COLO668 (cell line): Measurements from ENCODE around the gene ZDHHC11B.
"Not testable (repeated sequence)": the region's sequence is repeated elsewhere in the genome, so short reads cannot be mapped to it uniquely, and the experiment has no call there.

Source experiments
- DNase-seq: peaks from one replicate; lab custom pipeline; 2025; ENCODE audit not compliant: unreplicated experiment; lab: John Stamatoyannopoulos, UW

Gene ZDHHC11B

DNA sequence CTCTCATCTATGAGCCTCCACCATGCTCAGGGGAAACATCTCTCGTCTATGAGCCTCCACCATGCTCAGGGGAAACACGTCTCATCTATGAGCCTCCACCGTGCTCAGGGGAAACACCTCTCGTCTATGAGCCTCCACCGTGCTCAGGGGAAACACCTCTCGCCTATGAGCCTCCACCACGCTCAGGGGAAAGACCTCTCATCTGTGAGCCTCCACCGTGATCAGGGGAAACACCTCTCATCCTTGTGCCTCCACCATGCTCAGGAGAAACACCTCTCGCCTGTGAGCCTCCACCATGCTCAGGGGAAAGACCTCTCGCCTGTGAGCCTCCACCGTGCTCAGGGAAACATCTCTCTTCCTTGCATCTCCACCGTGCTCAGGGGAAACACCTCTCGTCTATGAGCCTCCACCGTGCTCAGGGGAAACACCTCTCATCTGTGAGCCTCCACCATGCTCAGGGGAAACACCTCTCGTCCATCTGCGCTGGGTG, 30.3 kb downstream of the ZDHHC11B start:
- DNase-seq, result not testable (repeated sequence)

DNA sequence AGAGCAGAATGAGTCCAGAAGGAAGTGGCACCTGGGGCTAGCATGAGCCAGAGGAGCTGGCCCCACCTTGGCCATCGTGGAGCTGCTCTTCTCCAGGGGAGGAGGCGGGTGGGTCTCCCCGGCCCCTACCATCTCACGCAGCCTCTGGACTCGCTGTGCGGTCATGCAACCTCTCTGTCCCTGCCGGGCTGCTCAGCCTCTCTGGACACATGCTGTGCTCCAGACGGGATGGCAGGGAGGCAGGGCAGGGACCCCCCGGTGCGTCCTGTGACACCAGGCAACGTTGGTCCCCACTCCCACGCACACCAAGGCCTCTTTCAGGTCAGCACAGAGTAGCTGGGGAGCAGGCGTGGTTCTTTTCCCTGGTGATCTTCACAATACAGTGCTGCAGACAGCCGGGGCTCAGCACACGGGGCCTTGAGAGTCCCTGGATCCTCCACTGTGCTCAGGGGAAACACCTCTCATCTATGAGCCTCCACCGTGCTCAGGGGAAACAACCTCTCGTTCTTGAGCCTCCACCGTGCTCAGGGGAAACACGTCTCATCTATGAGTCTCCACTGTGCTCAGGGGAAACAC, 30.9 kb downstream of the ZDHHC11B start:
- DNase-seq, result not testable (repeated sequence)

DNA sequence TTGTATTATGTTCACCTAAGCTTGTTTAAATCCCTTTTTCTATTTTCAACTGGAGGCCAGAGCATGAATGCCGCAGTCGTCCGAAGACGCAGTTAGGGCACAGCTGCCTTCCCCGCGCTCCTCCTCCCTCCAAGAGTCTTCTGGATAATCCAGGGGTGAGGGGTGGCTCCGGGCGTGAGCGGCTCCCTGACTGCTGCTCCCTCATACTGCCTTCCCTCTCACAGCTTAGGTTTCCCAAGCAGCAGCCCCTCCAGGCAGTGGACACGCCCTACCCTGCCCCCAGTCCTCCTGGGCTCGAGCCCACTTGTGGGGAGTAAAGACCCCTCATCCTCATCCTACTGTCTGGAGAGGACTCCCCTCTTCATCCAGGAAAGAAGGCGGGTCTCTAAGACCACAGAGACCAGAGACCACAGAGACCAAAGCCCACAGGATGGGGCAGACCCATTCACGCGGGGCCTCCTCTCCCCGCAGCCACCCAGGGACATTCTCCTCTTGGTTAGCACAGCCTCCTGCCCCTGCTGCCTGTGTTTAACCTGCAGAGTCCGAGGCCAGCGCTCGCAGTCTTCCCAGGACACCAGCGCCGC, 31.9 kb downstream of the ZDHHC11B start:
- not testable (repeated sequence) for DNase-seq

DNA sequence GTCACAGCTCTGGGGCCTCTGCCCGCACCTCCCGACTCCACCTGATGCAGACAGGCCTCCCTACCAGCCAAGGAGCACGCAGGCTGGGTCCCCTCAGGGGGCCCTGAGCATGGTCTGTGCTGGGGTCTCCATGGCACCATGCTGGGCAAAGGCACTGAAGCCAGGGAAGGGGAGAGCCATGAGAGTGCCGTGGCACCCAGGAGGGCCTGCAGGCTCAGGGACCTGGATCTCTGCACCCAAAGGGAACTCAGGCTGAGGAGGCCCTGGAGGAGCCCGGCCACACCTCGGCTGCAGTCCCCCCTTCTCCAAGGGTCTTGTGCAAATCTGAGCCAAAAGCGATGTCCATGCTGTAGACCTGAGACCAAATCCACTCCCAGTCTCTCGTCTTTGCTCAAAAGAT, 32.5 kb downstream of the ZDHHC11B start:
- not testable (repeated sequence) for DNase-seq

DNA sequence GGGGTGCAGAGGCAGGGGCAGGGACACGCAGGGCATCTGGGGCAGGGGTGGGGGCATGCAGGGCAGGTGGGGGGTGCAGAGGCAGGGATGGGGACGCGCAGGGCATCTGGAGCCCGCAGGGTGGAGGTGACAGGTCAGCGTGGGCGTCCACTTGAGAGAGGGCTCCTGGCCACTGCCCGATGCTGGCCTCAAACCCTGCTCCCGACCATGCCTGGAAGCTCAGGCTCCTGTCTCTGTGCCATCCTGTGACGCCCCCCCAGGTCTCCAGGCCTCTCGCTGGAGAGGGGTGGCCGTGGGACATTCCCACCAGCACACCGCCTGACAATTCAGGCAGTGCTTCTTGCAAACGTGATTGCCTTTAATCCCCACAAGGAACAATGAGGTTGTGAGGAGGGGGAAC, 33.0 kb downstream of the ZDHHC11B start:
- DNase-seq, result no peak

DNA sequence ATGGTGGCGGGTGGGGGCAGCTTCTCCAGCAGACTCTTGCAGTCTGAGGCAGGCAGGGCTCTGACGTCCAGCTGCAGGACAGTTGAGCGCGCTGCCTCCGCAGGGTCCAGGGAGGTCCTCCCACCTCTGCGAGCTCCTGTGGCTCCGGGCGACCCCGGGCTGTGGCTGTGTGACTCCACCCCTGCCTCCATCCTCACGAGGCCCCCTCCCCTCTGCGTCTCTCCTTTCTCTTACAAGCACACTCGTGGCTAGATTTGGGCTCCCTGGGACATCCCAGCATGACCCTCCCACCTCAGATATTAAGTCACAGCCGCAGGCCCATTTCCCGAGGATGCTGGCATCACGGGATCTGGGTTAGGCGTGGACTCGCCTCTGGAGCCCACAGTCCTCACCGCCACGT, 34.3 kb downstream of the ZDHHC11B start:
- DNase-seq, result not testable (repeated sequence)

DNA sequence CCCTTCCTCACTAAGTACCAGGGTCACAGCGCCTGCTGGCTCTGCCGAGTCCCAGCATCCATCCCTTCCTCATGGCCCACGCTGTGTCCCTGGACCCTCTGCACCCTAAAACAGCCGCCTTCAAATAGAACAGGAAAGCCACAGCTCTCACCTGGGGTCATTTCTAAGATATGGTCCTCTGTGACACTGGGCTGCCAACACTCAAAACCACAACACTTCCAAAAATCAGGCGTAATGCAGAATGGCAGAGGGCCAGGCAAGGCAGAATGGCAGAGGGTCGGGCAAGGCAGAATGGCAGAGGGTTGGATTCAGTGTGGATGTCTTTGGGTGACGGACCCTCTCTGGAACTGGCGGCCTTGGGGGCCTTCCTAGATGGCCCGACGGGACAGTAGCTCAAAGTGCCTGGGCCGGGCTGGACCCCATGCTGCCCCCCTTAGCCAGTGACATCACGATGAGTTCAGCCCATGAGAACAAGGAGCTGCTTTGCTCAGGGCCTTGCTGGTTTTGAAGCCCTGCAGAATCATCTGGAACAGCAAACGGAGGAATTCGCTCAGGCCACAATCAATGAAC, 35.3 kb downstream of the ZDHHC11B start:
- DNase-seq, result no peak

DNA sequence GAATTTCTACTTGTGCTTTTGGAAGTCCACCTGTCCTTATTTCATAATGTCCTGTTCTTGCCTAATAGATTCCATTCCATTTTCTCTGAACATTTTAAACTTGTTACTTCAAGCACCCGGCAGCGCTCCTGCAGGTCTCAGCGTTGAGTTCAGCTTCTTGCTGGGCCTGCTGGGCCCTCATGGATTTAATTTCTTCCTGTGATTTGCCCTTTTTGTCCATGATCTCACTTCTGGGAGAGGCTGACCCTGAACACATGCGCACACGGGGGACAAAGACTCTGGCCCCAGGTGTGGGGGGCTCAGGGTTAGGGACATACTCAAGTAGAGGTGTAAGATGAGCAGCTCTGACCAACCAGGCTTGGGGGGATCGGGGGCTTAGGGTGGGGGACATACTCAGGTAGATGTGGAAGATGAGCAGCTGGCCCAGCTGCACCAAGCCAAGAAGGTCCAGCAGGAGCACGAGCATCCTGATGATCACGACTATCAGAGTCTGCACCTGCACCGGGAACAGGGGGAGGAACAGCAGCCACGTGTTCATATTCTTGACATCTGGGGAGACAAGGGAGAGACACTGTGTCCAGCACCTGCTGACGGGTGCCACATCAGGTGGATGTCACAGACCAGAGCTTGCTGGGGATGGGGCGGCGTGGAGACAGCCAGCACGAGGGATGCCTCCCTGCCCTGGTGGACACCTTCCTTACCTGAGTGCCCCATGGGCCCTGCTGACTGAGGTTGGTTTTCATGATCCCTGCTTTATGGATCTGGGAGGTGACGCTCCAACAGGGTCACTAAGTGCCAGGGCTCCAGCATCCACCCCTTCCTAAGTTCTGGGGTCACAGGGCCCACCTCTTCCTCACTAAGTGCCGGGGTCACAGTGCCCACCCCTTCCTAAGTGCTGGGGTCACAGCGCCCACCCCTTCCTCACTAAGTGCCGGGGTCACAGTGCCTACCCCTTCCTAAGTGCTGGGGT, 36.2 kb downstream of the ZDHHC11B start:
- not testable (repeated sequence) for DNase-seq

DNA sequence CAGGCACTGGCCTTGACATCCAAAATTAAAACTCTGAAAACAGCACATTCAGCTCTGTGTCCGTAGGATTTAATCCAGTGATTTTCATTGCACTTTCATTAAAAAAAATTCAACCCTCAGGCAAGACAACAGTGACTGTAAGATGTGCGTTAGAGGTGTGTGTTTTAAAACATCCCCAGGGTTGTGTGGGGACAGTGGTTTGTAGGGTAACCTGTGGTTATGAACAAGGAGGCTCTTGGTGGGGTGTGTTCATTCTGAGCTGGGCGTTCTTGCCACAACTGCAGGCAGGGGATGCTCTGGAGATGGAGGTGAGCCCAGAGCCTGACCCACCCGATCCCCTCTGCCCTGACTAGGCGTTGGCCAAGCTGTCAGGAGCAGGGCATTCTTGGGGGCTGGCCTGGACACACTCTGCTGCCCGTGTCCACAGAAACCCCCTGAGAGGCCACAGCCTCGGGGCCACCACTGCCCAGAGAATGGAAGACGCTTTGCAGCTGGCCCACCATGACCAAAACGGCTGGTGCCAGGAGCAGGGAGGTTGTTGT, 37.2 kb downstream of the ZDHHC11B start:
- not testable (repeated sequence) for DNase-seq

DNA sequence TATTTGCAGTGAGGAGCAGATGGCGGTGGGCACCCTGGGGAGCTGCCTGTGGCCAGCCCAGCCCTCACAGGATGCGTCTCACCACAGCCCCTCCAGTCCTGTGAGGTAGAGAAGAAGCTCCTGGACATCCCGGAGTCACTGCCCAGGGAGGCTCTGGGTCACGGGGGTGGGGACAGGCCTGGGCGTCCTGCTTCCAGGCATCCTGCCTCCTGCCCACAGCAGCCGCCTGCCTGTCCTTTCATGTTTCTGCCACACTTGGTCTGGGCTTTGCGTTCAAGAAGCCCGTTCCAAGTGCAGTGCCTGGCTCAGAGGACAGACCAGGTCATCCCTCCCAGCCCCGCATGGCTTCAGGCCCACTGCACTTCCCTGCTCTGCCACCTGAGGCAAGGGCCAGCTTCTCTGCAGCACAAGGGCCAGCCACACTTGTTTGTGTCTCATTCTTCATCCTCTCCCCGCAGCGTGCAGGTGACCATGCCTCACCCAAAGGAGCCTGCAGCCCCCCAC, 38.2 kb downstream of the ZDHHC11B start:
- no peak for DNase-seq

DNA sequence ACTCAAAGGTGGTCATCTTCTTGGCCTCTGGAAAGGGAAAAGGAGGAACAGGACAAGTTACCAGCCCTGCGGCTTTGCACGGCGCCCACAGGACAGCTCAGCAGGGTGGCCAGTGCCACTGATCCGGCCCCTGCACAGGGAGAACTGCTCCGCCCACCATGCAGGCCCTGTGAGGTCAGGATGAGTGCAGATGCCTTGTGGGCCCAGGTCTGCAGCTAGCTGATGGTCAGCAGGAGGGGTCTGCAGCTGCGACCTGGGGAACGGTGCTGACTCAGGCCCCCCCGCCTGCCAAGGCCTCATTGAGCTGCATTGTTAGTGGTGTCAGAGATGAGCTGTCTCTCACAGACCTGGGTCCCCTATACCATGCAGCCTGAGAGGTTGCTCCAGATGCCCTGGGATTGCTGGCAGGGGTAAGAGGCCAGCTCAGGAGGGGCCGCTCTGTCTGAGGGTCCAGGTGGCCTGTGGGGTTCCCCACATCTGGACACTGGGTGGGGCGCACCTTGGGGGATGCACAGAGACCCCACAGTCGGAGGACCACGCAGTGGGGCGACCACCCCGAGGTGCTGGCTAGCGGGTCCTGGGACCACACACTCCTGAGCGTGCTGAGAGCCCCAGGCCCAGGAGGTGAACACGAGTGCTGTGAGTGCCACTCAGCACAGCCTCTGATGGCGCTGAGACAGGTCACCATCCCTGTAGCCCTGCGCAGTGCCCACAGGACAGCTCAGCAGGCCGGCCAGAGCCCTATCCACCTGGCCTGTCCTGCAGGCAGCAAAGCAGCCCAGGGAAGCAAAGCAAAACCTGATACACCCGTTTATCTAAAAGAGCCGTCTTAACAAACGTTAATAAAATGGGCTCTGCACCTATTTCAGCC, 39.0 kb downstream of the ZDHHC11B start:
- not testable (repeated sequence) for DNase-seq

DNA sequence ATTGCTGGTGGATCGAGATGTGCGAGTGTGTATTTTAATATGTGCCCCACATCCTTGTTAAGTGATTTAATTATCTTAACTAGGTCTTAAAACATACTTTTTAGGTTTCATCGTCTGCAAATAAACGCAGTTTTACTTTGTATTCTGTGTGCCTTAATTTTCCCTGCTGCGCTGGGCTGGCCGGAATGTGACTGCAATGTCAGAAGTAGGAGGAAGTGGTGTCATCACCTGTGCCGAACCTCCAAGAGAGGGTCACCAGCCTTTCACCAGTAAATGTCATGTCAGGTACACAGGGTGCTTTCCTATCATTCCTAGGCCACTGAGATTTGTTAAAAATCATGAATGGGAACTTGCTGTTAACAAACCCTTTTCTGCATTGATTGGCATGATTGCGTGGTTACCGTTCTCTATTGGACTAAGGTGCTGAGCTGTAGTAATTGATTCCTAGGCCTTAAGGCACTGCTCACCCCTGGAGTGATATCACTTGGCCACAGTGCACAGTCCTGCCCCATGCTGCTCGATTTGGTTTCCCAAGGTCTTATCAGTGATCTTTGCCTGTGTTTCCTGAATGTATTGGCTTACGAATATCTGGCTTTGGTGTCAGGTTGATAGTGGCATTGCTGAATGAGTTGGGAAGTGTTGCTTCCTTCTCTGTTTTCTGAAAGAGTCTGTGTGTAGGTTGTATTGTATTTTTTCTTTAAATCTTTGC, 40.7 kb downstream of the ZDHHC11B start:
- DNase-seq, result not testable (repeated sequence)

DNA sequence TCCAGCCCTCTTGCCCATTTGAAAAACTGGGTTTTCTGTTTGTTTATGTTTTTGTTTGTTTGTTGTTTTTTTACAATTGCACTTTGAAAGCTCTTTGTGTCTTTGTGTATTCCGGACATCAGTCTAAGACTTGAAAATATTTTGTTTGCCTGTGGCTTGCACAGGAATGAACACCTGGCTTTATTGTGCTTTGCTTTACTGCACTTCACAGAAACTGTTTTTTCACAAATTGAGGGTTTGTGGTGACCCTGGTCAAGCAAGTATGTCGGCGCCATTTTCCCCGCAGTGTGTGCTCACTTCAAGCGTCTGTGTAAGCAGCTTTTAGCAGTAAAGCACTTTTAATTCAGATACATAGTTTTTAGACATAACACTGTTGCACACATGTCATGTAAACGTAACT, 42.3 kb downstream of the ZDHHC11B start:
- not testable (repeated sequence) for DNase-seq

DNA sequence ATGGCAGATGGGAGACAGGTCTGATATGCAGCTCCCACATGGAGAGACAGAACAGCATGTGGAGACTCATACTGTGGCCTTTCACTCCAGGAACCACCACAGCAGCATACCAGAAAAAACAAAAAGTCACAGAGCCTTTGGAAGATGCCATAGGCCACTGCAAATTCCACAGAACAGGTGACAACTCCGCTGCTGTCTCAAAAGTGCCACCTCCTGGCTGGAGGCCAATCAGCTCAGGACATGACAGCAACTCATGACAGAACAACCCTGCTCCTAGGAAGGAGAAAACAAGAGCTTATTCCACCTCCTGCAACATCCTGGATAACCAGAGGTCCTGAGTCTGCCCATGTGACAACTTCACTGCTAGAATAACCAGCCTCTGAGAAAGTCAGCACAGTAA, 50.4 kb downstream of the ZDHHC11B start:
- not testable (repeated sequence) for DNase-seq

DNA sequence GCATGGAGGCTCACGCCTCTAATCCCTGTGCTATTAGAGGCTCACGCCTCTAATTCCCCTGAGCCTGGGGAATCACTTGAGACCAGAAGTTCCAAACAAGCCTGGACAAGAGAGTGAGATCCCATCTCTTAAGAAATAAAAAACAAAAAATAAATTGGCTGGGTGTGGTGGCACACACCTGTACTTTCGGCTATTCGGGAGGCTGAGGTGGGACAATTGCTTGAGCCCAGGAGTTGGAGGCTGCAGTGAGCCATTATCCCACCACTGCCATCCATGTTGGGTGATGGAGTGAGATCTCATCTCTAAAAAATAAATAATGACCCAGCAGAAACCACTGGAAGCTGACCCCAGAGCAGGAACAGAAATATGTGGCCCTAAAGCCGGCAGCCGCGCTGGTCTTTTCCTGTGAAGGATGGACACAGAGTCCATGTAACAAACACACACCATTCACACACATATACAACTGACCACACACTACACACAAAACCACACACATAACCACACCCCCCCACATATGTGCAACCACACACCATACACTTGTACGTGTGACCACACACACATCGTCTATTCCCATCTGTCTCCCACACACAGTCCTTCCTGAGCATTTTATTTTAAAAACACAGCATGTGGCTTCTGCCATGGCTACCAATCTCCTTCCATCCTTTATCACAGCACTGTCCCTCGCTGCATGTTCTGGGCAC, 51.6 kb downstream of the ZDHHC11B start:
- not testable (repeated sequence) for DNase-seq

DNA sequence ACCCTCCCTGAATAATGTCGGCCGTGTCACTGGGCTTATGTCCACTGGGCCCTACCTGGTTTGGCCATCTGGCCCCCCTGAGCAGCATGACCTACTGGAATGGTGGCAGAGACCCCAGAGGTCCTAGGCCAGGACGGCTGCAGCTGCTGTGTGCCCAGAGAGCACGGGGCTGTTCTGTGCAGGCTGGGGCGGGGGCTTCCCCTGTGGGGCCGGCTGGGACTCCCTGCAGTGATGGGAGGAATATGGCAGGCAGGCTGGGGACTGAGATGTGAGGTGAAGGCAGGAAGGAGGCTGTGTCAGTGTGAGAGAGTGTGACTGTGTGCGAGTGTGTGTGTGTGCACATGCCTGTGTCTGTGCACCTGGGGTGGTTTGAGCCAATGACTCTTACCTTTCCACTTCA, 55.3 kb downstream of the ZDHHC11B start:
- not testable (repeated sequence) for DNase-seq

DNA sequence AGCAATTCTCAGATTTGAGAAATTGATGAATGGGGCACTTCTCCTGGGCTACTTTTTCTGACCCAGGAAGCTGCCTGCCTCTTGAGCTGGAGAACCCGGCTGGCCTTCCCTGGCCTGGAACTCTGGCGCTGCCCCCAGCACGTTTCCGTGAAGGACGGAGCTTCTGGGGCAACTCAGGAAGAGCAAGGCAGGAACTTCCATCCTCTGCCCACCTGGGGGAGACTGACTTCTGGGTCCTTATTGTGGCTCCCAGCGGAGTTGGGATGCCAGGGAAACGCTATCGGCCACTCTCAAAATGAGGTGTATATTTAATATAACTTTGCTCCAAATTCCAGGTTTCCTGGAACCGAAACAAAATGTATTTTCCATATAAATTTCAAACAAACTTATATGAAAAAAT, 57.4 kb downstream of the ZDHHC11B start:
- DNase-seq, result not testable (repeated sequence)

DNA sequence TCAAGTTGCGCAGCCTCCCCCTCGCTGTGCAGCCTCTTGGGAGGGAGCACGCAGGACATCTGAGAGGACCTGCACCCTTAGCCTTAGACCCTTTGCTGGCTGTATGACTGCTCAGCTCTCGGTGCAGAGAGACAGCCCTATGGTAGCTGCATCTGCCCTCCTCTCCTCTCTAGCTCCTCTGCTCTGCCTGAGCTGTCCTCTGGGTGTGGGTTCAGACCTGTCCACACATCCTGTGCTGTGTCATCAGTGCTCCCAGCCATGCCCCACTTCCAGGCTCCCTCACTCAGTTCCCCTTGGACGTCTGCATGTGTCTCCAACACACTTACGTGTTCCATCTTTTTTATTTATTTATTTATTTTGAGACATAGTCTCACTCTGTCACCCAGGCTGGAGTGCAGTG, 60.7 kb downstream of the ZDHHC11B start:
- DNase-seq, result not testable (repeated sequence)

DNA sequence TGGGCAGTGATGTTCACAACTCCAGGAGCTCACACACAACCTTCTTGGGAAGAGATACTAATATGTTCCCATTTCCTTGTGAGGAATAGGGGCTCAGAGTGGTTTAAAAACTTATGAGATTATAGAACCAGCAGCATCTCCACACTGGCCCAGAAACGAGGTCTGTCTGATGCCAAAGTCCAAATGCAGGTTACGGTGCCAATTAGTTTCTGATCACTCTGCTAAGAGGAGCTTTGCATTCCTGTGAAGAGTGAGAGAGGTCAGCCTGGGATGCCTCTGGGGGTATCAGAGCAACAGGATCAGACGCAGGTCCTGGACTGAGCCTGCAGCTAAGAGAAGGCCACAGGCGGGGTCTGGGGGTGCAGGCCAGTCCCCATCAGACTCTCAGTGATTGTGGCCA, 61.2 kb downstream of the ZDHHC11B start:
- DNase-seq, result not testable (repeated sequence)
